MCF 10A (cell line): Measurements from ENCODE around the gene USP40. TPM values are rescaled to one million over a fixed set of nuclear protein-coding genes. Genes with fewer than 3 reads are reported as not detected.

Experiments used
- BruUV-seq: library from RNA; stranded (reverse); fragments of 400-500 nt; replicated peaks from 2 replicates; lab custom pipeline; 2021; lab: Mats Ljungman, UMichigan
- CTCF ChIA-PET: fragments of 300-600 bp; sonication (Branson Sonifier 250); formaldehyde crosslinking; extraction: SDS; loops from one replicate; lab custom pipeline; 2021; ENCODE audit warnings: antibody characterized with exemption, inconsistent platforms; lab: Yijun Ruan, JAX
- POLR2A ChIA-PET: fragments of 300-600, 350-650 bp; sonication (Branson Sonifier 250); formaldehyde crosslinking; extraction: SDS; loops from one replicate; lab custom pipeline; 2020; ENCODE audit warnings: antibody characterized with exemption, inconsistent platforms; lab: Yijun Ruan, JAX
- DNase-seq: peaks from one replicate; pipeline ENCODE4 v3.0.0-alpha.2; 2018; ENCODE audit not compliant: unreplicated experiment
- H3K27ac Mint-ChIP-seq: one replicate; pipeline ENCODE4 v1.8.0; 2022; ENCODE audit warnings: mild to moderate bottlenecking, low read depth, mixed read lengths; ENCODE audit not compliant: unreplicated experiment
- H3K27me3 Mint-ChIP-seq: one replicate; pipeline ENCODE4 v1.8.0; 2022; ENCODE audit warnings: mixed read lengths; ENCODE audit not compliant: insufficient read depth, unreplicated experiment
- H3K36me3 Mint-ChIP-seq: one replicate; pipeline ENCODE4 v1.8.0; 2022; ENCODE audit warnings: mild to moderate bottlenecking, moderate library complexity, mixed read lengths; ENCODE audit not compliant: insufficient read depth, unreplicated experiment
- H3K4me1 Mint-ChIP-seq: one replicate; pipeline ENCODE4 v1.8.0; 2022; ENCODE audit warnings: mixed read lengths; ENCODE audit not compliant: insufficient read depth, unreplicated experiment
- H3K4me3 Mint-ChIP-seq: one replicate; pipeline ENCODE4 v1.8.0; 2022; ENCODE audit warnings: mild to moderate bottlenecking, moderate library complexity, mixed read lengths; ENCODE audit not compliant: unreplicated experiment
- H3K9me3 Mint-ChIP-seq: one replicate; pipeline ENCODE4 v1.8.0; 2022; ENCODE audit warnings: mixed read lengths; ENCODE audit not compliant: unreplicated experiment
- intact Hi-C: fragments of 100-400 bp; cut with micrococcal nuclease; formaldehyde crosslinking; loops from 2 replicates; pipeline ENCODE4 v1.14.1; 2022
- total RNA-seq: library from RNA; stranded (reverse); gene quantifications from 2 replicates; pipeline ENCODE4 v1.2.3, GENCODE V29; 2022
- TF ChIP-seq, protein P1 (sequence below): fragments of 200-600 bp; IDR thresholded peaks from one replicate; pipeline ENCODE4 v1.8.0; 2022; ENCODE audit warnings: antibody characterized with exemption, mild to moderate bottlenecking; ENCODE audit not compliant: unreplicated experiment

The USP40 gene
- total RNA-seq, 1 experiment from 2014 or later = 56.3 TPM

DNA sequence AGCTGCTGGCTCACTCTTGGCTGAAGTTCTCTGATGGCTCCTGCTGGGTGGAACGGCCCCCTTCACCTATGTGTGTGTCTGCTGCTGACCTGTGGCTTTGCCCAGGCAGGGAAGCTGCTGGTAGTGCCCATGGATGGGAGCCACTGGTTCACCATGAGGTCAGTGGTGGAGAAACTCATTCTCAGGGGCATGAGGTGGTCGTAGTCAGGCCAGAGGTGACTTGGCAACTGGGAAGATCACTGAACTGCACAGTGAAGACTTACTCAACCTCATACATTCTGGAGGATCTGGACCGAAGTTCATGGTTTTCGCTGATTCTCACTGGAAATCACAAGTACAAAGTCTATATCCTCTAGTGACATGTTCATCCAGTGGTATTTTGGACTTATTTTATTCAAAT lies 36.9 kb upstream of the USP40 start:
- TF ChIP-seq, protein P1, sequence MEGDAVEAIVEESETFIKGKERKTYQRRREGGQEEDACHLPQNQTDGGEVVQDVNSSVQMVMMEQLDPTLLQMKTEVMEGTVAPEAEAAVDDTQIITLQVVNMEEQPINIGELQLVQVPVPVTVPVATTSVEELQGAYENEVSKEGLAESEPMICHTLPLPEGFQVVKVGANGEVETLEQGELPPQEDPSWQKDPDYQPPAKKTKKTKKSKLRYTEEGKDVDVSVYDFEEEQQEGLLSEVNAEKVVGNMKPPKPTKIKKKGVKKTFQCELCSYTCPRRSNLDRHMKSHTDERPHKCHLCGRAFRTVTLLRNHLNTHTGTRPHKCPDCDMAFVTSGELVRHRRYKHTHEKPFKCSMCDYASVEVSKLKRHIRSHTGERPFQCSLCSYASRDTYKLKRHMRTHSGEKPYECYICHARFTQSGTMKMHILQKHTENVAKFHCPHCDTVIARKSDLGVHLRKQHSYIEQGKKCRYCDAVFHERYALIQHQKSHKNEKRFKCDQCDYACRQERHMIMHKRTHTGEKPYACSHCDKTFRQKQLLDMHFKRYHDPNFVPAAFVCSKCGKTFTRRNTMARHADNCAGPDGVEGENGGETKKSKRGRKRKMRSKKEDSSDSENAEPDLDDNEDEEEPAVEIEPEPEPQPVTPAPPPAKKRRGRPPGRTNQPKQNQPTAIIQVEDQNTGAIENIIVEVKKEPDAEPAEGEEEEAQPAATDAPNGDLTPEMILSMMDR = no peak
- no peak overlapping the region for H3K4me3 Mint-ChIP-seq
- no peaks in the 10 kb centered on the region for H3K27me3 Mint-ChIP-seq
- POLR2A ChIA-PET = interaction anchor here (1.0 kb wide), 1 partner anchor 87 kb away, joined by 3 read pairs; no protein-coding TSS in a partner anchor
- no peak for DNase-seq
- H3K27ac Mint-ChIP-seq = no peak overlapping the region
- CTCF ChIA-PET = interaction anchor here (0.6 kb wide), 1 partner anchor 167 kb away, joined by 3 read pairs; no protein-coding TSS in a partner anchor
- intact Hi-C loops = no loop called here
- no peaks in the 10 kb centered on the region for H3K4me1 Mint-ChIP-seq
- no peaks in the 10 kb centered on the region for H3K36me3 Mint-ChIP-seq
- H3K9me3 Mint-ChIP-seq = peaks cover 7% of the 10 kb centered on the region
- no TSS peak for BruUV-seq

DNA sequence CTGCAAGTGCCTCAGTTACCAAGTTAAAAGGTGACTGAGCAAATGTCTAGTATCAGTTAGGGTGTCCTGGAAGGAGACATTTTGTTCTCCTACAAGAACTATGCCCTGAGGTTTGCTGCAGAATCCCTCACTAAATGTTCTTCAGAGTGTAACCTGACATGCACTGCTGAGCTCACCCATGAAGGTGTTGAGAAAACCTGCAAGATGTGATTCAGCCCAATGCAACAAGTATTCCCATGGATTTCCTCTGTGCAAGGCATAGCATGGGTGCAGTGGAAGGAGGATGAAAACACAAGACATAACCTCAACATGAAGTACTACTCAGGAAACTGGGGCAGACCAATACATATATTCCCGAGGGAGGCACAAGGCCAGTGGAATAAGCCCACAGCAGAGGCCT lies 35.5 kb upstream of the USP40 start:
- DNase-seq = no peak
- intact Hi-C loops = no loop called here
- Mint-ChIP-seq H3K27me3 (no peaks in the 10 kb centered on the region), H3K27ac (no peak overlapping the region), H3K4me3 (no peak overlapping the region), H3K4me1 (no peaks in the 10 kb centered on the region), H3K36me3 (no peaks in the 10 kb centered on the region), H3K9me3 (peaks cover 7% of the 10 kb centered on the region)
- POLR2A ChIA-PET = interaction anchor here (0.6 kb wide), 1 partner anchor 146 kb away, joined by 3 read pairs; no protein-coding TSS in a partner anchor
- TF ChIP-seq, protein P1 = no peak
- no TSS peak for BruUV-seq
- CTCF ChIA-PET = no interaction called here

DNA sequence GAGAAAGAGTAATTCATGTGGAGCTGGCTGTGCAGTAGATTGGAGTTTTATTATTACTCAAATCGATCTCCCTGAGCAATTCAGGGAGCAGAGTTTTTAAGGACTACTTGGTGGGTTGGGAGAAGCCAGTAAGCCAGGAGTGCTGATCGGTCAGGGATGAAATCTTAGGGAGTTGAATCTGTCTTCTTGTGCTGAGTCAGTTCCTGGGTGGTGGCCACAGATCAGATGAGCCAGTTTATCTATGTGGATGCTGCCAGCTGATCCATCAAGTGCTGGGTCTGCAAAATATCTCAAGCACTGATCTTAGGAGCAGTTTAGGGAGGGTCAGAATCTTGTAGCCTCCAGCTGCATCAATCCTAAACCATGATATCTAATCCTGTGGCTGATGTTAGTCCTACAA lies 33.8 kb upstream of the USP40 start:
- Mint-ChIP-seq H3K36me3 (no peaks in the 10 kb centered on the region), H3K9me3 (no peaks in the 10 kb centered on the region), H3K4me1 (no peaks in the 10 kb centered on the region), H3K4me3 (no peak overlapping the region), H3K27ac (no peak overlapping the region), H3K27me3 (no peaks in the 10 kb centered on the region)
- intact Hi-C loops = no loop called here
- DNase-seq = no peak
- BruUV-seq = no TSS peak
- TF ChIP-seq, protein P1 = no peak
- CTCF ChIA-PET = no interaction called here
- POLR2A ChIA-PET = interaction anchor here (0.6 kb wide), 1 partner anchor 603 kb away, joined by 3 read pairs; no protein-coding TSS in a partner anchor

DNA sequence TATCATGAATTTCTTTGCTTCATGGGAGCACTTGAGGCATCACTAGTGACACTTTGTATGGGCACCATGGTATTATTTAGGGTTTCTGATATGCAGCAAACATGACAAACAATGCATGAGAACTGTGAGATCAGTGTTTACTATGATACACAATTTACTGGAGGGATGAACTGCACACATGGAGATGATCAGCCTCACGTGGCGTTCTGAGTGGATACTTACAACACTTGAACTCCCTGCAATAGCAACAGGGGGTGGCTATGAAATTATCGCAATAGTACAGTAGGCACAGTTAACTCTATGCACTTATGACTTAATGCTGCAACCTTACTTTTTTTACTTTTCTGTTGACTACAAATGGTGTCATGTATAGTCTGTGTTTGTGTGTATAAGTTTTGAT lies 32.4 kb upstream of the USP40 start:
- no peak overlapping the region for H3K4me3 Mint-ChIP-seq
- no peaks in the 10 kb centered on the region for H3K36me3 Mint-ChIP-seq
- intact Hi-C loops = no loop called here
- no peak overlapping the region for H3K27ac Mint-ChIP-seq
- DNase-seq = no peak
- no TSS peak for BruUV-seq
- H3K4me1 Mint-ChIP-seq = no peaks in the 10 kb centered on the region
- H3K27me3 Mint-ChIP-seq = no peaks in the 10 kb centered on the region
- H3K9me3 Mint-ChIP-seq = no peaks in the 10 kb centered on the region
- ChIA-PET POLR2A (no interaction called here), CTCF (no interaction called here)
- TF ChIP-seq, protein P1 = no peak
